Activated CD4-positive, alpha-beta T cell treated with anti-CD3 and anti-CD28 coated beads, Interleukin-10, Interleukin-2, amounts not matched to agents 100 ng/mL and 50 ng/mL, durations not matched to agents 16 hours and 8 hours (primary cell): ENCODE results near the gene CDK4.

Experiments
- DNase-seq: peaks from one replicate; pipeline ENCODE4 v3.0.0-alpha.2; 2020

Gene CDK4

GRCh38 chr12:57755194-57755453 is 3.0 kb upstream of the CDK4 start:
- no peak for DNase-seq

- DNase-seq: peak; percentile 91
These were observed 2.5 kb upstream of the CDK4 start, which contains the start of gene MARCHF9 for GRCh38 chr12:57754411-57755193. Gene MARCHF9 (plus strand): TSS chr12:57755103. CDS start chr12:57755529, 426 bp downstream.

GRCh38 chr12:57753756-57754337 is 1.7 kb upstream of the CDK4 start:
- DNase-seq: no peak

- no peak for DNase-seq
These were observed 524 bp upstream of the CDK4 start for GRCh38 chr12:57752668-57753000.

- no peak for DNase-seq
These were observed 700 bp downstream of the CDK4 start for GRCh38 chr12:57751432-57751787.

- no peak for DNase-seq
These were observed 1.3 kb downstream of the CDK4 start for GRCh38 chr12:57750561-57751431.

GRCh38 chr12:57749061-57749460 is 3.0 kb downstream of the CDK4 start:
- DNase-seq: no peak

GRCh38 chr12:57746025-57746424 is 6.1 kb downstream of the CDK4 start:
- no peak for DNase-seq

GRCh38 chr12:57745485-57745881 is 6.6 kb downstream of the CDK4 start:
- DNase-seq: no peak

- DNase-seq: peak; percentile 96
These were observed 7.2 kb downstream of the CDK4 start, which contains the start of gene TSPAN31 for GRCh38 chr12:57744777-57745484. Gene TSPAN31 (plus strand): TSS chr12:57745039. CDS start chr12:57745155, 116 bp downstream.

GRCh38 chr12:57744194-57744776 is 7.8 kb downstream of the CDK4 start:
- DNase-seq: peak; percentile 74

- DNase-seq: no peak
These were observed 8.3 kb downstream of the CDK4 start for GRCh38 chr12:57743769-57744168.

- DNase-seq: peak; percentile 91
These were observed 10.0 kb downstream of the CDK4 start for GRCh38 chr12:57741844-57742738.

- DNase-seq: no peak
These were observed 10.7 kb downstream of the CDK4 start for GRCh38 chr12:57741413-57741789.

- DNase-seq: peak; percentile 88
These were observed 11.3 kb downstream of the CDK4 start for GRCh38 chr12:57740656-57741412.

- no peak for DNase-seq
These were observed 12.1 kb downstream of the CDK4 start for GRCh38 chr12:57739914-57740538.

GRCh38 chr12:57739387-57739786 is 12.7 kb downstream of the CDK4 start:
- no peak for DNase-seq

GRCh38 chr12:57738661-57739237 is 13.4 kb downstream of the CDK4 start, which contains the start of gene AGAP2:
Gene AGAP2 (minus strand): TSS chr12:57738742. CDS start chr12:57738246, 496 bp downstream.
- DNase-seq: no peak

GRCh38 chr12:57737467-57738460 is 14.3 kb downstream of the CDK4 start:
- DNase-seq: no peak
